GM19238 (cell line): ENCODE measurements around the gene A4GNT.
"Not testable (repeated sequence)": the region's sequence is repeated elsewhere in the genome, so short reads cannot be mapped to it uniquely, and the experiment has no call there.

ENCODE experiments used
- DNase-seq: peaks from one replicate; pipeline ENCODE4 v3.0.0; 2011; ENCODE audit warnings: low spot score; ENCODE audit not compliant: insufficient read length

The A4GNT gene

GRCh38 chr3:138119423-138119766, 12.8 kb downstream of the A4GNT start:
- DNase-seq: no peak

GRCh38 chr3:138118612-138119422, 13.4 kb downstream of the A4GNT start:
- peak; percentile 37 for DNase-seq

GRCh38 chr3:138114988-138115971, 16.9 kb downstream of the A4GNT start, which contains the start of gene DZIP1L:
Gene DZIP1L, minus strand, starts transcription at chr3:138115608. Its CDS starts 11,637 bp downstream, at chr3:138103971.
- DNase-seq: peak; percentile 52

GRCh38 chr3:138114431-138114918, 17.7 kb downstream of the A4GNT start:
- DNase-seq: no peak

- no peak for DNase-seq
These were observed 18.9 kb downstream of the A4GNT start for GRCh38 chr3:138113326-138113725.

- DNase-seq: no peak
These were observed 19.8 kb downstream of the A4GNT start for GRCh38 chr3:138112362-138112761.

- DNase-seq: no peak
These were observed 26.6 kb downstream of the A4GNT start for GRCh38 chr3:138105598-138105997.

- DNase-seq: no peak
These were observed 28.7 kb downstream of the A4GNT start for GRCh38 chr3:138103466-138103865.

- not testable (repeated sequence) for DNase-seq
These were observed 30.7 kb downstream of the A4GNT start for GRCh38 chr3:138101351-138101940.

GRCh38 chr3:138099417-138099816, 32.8 kb downstream of the A4GNT start:
- no peak for DNase-seq

GRCh38 chr3:138097192-138098172, 34.7 kb downstream of the A4GNT start:
- peak; percentile 24 for DNase-seq

GRCh38 chr3:138093721-138094120, 38.5 kb downstream of the A4GNT start:
- no peak for DNase-seq

GRCh38 chr3:138092023-138092422, 40.2 kb downstream of the A4GNT start:
- no peak for DNase-seq

- DNase-seq: no peak
These were observed 43.1 kb downstream of the A4GNT start for GRCh38 chr3:138089091-138089490.

- not testable (repeated sequence) for DNase-seq
These were observed 46.4 kb downstream of the A4GNT start for GRCh38 chr3:138085745-138086144.

- no peak for DNase-seq
These were observed 48.0 kb downstream of the A4GNT start for GRCh38 chr3:138084196-138084595.

- DNase-seq: no peak
These were observed 49.2 kb downstream of the A4GNT start for GRCh38 chr3:138082992-138083386.

- DNase-seq: no peak
These were observed 49.9 kb downstream of the A4GNT start for GRCh38 chr3:138082085-138082991.

- DNase-seq: no peak
These were observed 50.7 kb downstream of the A4GNT start for GRCh38 chr3:138081371-138082084.
